ENCODE data around the gene CISD1.

CISD1 gene

DNA sequence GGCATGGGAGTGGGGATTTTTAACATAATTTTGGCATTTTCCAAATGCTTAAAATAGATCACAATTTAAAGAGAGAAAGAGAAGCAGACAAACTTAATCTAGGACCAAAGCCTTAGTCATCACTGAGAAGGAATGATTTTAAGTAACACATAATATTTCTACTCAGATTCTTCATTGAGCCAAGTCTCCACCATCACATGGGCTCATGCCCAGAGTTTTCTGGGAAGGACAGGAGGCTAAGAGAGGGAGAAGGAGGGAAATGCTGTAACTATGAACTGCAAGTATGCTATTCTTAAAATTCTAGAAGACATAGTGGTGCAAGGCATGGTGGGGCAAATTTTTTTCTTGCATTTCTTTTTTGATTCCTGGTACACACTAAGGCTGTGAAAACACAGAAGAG, 42.1 kb downstream of the CISD1 start:
- TF ChIP-seq ZNF274 (IDR thresholded peaks at IDR 0.05; ENCODE audit: low read depth, low read length), result no peak

DNA sequence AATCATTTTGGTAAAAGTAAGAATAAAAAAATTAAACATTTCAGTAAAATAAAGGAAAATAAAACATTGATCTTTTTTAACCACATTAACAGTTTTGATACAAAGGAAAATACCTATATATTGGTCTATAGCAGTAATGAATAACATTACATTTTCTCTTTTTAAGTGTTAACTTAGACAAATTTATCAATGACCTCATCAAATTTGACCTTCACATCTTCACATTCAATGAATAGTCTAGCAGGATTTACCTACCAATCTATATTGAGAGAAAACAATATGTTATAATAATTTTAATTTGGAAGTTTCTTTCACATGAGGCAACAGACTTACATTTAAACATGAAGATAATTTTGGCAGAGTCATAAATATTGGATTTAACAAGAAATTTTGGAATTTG, 47.9 kb downstream of the CISD1 start:
- H3K4me3 ChIP-seq (ENCODE audit: low read length), result no peak overlapping the region
- no peak for TF ChIP-seq ZNF274 (IDR thresholded peaks at IDR 0.05; ENCODE audit: low read depth, low read length)

More for the DNA sequence above, 42.1 kb downstream of the CISD1 start:
- H3K4me3 ChIP-seq (ENCODE audit: low read length), result no peak overlapping the region

DNA sequence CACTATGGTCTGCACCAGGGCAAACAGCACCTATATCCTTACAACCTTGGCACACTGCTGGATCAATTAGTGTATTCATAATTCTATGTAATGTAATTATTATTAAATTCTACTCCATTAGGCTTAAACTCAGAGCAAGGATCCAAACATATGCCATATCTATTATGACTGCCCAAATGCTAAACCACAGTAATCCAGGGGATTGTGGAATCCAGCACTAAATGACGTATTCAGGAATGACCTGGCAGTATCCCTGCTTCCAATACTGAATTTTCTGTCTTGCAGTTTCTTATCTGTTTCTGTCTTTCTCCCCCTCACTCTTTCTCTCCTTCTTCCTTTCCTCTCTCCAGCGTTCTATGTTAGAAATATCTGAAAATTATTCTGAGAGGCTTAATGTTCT, 49.4 kb downstream of the CISD1 start:
- H3K4me3 ChIP-seq (ENCODE audit: low read length), result no peak overlapping the region
- no peak for TF ChIP-seq ZNF274 (IDR thresholded peaks at IDR 0.05; ENCODE audit: low read depth, low read length)

DNA sequence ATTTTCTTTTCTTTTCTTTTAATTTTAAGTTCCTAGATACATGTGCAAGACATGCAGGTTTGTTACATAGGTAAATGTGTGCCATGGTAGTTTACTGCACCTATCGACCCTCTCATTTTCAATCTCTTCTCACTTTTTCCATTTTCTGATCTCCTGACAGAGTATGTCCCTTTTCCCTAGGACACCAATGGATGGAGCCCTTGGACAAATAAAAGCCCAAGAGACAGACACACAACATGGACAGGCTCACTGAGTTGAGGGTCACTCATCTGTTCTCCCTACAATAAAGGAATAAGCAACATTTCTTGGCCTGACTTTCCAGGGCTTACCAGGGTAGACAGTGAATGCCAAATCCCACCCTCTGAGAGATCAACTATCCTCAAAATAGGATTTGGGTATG, 50.6 kb downstream of the CISD1 start:
- TF ChIP-seq ZNF274 (IDR thresholded peaks at IDR 0.05; ENCODE audit: low read depth, low read length), result no peak
- no peak overlapping the region for H3K4me3 ChIP-seq (ENCODE audit: low read length)

DNA sequence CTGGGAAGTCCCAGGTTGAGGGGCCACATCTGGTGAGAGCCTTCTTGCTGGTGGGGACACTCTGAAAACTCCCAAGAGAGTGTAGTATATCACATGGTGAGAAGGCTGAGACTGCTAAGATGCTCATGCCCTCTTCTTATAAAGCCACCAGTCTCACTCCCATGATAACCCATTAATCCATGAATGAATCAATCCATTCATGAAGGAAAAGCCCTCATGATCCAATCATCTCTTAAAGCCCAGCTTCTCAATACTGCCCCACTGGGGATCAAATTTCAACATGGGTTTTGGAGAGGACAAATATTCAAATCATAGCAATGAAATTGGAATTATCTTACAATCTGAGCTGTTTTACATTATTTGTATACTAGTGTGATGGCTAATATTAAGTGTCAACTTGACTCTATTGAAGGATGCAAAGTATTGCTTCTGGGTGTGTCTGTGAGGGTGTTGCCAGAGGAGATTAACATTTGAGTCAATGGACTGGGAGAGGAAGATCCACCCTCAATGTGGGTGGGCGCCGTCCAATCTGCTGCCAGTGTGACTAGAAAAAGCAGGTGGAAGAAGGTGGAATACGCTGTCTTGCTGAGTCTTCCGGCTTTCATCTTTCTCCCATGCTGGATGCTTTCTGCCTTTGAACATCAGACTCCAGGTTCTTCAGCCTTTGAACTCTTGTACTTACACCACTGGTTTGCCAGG, 51.5 kb downstream of the CISD1 start:
- H3K4me3 ChIP-seq (ENCODE audit: low read length), result no peak overlapping the region
- TF ChIP-seq ZNF274 (IDR thresholded peaks at IDR 0.05; ENCODE audit: low read depth, low read length), result no peak

DNA sequence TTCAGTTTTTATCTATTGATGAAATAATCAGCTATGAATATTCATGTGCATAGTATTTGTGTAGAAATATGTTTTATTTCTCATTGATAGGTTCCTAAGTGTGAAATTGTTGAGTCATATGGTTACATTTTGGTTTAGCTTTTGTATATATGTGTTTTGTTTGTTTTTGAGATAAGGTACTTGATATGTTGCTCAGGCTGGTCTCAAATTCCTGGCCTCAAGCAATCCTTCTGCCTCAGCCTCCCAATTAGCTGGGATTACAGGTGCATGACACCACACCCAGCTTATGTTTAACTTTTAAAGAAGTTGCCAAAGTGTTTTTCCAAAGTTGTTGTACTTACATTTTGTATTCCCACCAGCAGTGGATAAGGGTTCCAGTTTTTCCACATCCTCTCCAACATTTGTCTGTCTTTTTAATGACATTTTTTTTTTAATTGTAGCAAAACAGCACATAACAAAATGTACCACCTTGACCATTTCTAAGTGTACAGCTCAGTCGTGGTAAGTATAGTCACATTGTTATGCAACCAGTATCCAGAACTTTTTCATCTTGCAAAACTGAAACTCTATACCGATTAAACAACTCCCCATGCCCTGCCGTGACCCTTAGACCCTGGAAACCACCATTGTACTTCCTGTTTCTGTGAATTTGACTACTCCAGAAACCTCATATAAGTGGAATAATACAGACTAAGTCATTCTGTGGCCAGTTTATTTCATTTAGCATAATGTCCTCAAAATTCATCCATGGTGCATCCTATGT, 53.3 kb downstream of the CISD1 start:
- TF ChIP-seq ZNF274 (IDR thresholded peaks at IDR 0.05; ENCODE audit: low read depth, low read length), result no peak
- H3K4me3 ChIP-seq (ENCODE audit: low read length), result no peak overlapping the region

DNA sequence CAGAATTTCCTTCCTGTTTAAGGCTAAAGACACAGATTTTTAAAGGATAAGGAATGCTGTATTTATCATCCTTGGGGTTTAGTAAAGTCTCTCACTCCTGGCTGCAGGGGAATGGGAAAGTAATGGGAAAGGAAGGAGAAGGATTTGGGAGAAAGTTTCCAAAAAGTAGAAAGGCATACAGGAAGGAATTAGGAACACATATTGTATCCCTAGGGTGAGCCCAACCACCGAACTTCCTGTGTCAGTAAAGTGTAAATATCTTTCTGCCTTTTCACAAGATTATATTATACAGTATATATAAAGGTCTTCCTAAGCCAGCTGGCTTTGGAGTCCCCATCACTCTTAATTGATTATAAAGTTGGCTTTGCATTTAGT, 53.9 kb downstream of the CISD1 start:
- no peak overlapping the region for H3K4me3 ChIP-seq (ENCODE audit: low read length)
- no peak for TF ChIP-seq ZNF274 (IDR thresholded peaks at IDR 0.05; ENCODE audit: low read depth, low read length)

DNA sequence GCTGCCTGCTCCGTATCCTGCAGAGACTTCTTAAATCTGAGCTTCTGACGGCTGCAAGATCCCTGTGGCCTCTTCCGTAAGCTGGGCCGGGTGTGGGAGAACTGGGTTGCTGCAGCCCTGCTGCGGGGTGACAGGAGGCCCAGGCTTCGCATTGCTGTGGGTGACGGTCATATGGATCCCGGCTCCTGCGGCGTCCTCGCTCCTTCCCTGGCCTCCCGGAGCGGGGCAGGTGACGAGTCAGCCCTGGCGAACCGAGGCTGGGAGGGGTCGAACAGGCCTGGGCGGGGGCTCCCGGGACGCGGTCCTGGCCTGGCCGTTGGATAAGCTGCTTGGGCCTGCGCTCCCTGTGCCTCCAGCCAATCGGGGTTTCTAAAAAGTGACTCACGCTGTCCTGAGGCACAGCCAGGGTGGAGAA, 58.0 kb downstream of the CISD1 start:
- TF ChIP-seq ZNF274 (IDR thresholded peaks at IDR 0.05; ENCODE audit: low read depth, low read length), result no peak

DNA sequence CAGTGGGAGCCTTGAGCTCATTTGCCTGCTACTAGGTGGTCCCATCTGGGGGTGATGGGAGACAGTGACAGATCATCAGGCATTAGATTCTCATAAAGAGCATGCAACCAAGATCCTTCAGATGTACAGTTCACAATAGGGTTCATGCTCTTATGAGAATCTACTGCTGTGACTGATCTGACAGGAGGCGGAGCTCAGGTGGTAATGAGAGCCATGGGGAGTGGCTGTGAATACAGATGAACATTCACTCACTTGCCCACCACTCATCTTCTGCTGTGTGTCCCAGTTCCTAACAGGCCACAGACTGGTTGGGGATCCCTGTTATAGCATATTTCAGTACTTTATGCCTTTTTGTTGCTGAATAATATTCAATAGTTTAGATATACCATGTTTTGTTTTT, 59.3 kb downstream of the CISD1 start:
- no peak overlapping the region for H3K4me3 ChIP-seq (ENCODE audit: low read length)
- TF ChIP-seq ZNF274 (IDR thresholded peaks at IDR 0.05; ENCODE audit: low read depth, low read length), result no peak

More for the DNA sequence above, 58.0 kb downstream of the CISD1 start:
- no peak overlapping the region for H3K4me3 ChIP-seq (ENCODE audit: low read length)

DNA sequence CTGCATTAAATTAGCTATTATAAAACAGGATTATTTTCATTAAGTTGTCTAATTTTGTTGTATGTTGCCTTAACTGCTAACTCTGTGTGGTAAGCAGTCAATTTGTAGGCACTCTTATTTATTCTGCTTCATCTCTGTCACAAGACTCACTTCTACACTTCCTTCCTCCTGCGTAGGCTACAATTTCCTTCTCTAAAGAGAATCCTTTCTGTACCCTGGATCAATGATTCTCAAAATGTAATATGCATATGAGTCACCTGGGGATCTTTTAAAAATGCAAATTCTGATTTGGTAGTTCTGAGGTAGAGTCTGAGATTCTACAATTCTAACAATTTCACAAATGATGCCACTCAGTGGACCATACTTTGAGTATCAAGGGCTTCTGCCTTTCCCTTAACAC, 61.5 kb downstream of the CISD1 start:
- no peak for TF ChIP-seq ZNF274 (IDR thresholded peaks at IDR 0.05; ENCODE audit: low read depth, low read length)
- no peak overlapping the region for H3K4me3 ChIP-seq (ENCODE audit: low read length)

DNA sequence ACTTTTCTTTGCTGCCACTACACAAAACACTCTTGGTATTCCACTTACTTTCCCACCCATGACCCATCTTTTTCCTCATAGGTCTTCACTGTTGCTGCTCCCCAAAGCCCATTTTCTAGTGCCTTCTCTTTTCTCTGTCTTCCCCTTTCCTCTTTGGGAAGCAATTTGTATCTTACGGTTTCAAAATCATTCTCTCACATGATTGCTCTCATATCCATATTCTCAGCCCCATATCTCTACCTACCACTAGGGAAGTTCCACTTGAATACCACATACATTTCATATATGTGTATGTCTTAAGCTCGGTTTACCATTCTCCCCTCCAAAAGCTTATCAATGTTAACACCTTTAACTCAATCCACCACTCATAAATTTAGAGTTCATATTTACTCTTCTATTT, 62.7 kb downstream of the CISD1 start:
- H3K4me3 ChIP-seq (ENCODE audit: low read length), result no peak overlapping the region
- no peak for TF ChIP-seq ZNF274 (IDR thresholded peaks at IDR 0.05; ENCODE audit: low read depth, low read length)

DNA sequence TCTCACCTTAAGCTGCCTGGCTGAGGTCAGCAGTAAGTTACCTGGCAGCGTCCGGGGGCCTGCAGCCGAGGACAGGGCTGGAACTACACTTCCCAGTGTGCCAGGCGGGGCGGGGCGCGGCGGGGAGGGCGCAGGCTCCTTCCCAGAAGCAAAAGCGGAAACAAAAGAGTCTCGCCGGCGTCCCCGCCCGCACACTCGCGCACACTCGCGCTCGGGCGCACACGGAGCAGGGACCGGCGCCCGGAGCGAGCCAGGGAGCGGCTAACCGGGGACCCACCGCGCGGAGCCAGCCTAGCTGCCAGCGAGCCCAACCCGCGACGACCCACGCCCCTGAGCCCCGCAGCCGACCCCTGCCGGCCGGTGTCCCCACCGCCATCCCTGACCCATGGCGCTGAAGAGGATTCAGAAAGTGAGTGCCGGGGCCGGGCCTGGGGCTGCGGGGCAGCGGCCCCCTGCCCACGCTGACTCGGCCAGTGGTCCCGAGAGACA, 65.9 kb downstream of the CISD1 start, which contains the start of gene UBE2D1:
UBE2D1 (plus strand) TSS at position 190 of the 489 bp plus-strand sequence; CDS start at position 386, 196 bp downstream.
- no peak for TF ChIP-seq ZNF274 (IDR thresholded peaks at IDR 0.05; ENCODE audit: low read depth, low read length)
- H3K4me3 ChIP-seq (ENCODE audit: low read length), result peak within 1 kb of the TSS; percentile 81

DNA sequence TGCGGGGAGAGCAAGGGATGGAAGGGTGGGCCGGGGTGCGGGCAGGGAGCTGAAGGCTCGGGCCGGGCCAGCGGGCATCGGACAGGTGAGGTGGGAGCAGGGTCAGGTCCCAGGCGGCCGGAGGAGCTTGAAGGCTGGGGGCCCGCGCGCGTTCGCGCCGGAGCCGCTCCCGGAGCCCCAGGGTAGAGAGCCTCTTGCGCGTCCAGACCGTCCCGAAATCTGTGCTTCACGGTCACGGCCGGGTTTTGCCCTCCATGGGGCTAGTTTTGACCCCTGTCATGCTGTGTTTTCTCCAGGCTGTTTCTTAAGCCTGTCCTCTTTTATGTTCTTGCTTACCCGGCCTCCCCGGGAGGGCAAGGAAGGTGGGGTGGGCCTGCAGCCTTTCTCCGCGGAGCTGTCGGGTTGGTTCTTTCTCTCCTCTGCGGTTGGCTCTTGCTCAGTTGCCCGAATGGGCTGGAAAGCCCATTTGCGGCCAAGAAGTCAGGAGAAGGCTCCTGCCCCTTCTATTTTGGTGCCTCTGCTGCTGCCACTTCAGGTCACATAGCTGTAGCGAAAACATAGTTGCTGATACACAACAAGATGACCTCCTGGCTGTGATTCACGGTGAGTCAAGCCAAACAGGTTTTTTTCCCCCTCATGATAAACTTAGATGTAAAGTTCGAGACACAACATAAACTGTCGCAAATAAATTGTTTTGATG, 66.5 kb downstream of the CISD1 start:
- H3K4me3 ChIP-seq (ENCODE audit: low read length), result peak overlapping the region; percentile 81
- TF ChIP-seq ZNF274 (IDR thresholded peaks at IDR 0.05; ENCODE audit: low read depth, low read length), result no peak

DNA sequence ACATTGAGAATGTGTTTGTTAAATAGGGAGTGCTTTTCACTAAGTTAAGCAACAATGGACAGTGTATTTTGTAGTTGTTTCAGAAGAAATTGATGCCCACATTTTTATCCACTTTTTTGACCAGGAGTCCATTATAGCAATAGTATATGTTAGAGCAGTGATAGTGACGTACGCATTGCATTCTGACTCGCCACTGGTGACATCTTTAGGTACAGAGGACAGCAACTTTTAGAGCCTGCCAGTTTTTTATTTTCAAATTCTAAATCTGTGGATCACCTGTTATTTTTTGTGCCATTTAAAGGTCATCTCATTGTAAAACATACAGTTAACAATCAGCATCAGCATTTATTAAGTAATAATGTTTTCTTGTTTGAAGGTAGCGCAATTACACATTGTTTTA, 67.3 kb downstream of the CISD1 start:
- TF ChIP-seq ZNF274 (IDR thresholded peaks at IDR 0.05; ENCODE audit: low read depth, low read length), result no peak
- no peak overlapping the region for H3K4me3 ChIP-seq (ENCODE audit: low read length)

Data from GM08714 (cell line).